Measurements from ENCODE around the gene PTPN1. TPM values are rescaled to one million over a fixed set of nuclear protein-coding genes. Genes with fewer than 3 reads are reported as not detected.

The PTPN1 gene
- total and polyA plus RNA-seq, 2 experiments from 2014 or later, result 16.9 to 26.4 TPM

DNA sequence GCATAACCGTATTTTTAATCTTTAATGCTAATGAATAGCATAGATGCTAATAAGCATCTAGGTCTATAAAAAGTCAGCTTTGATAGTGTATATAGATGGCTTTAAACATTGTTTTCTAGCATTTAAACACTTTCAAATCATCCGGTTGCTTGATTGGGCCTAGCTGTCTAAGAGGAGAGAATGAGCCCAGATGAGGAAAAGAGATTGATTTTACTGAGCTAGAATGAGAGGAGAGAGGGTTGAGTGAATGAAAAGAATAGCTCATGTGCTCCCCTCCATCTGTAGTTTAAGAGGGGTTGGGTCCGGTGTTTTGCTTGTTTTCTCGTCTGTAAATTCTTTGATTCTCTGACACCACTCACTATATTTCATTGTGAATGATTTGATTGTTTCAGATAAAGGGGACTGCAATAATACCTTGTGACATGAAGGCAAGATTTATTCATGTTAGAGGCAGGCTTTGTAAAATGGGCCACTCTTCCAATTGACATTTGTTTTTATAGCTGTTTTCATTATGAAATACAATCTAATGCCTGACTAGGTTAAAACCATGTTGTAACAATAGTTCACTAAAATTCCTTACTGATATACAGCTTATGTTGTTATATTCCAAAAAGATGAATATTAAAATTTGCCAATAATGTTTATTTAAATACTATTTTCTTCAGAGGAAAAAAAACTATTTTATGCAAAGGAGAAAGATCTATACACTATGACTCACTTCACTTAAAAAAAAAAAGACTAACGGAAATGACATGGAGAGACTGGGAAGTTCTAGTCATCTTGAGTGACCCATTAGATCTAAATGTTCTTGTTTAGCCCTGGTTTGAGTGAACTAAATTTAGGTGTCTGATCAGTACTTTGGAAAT lies 3.2 kb downstream of the PTPN1 start:
- Histone ChIP-seq H3K4me2 (no peak overlapping the region), H3K9me2 (ENCODE audit: insufficient read depth) (no peaks in the 10 kb centered on the region)

DNA sequence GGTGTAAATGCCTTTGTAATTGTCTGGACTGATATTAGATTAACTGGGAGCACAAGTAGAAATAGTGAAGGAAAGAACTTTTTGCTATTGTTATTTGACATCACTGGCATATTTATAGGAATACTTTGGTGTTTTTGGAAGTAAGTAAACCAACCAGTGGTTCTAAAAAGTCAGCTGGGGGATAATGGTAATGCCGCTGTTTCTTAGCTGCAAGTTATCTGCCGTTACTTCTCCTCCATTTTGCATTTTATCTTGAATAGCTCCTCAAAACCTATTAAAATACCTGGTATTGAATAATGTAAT lies 3.8 kb downstream of the PTPN1 start:
- Histone ChIP-seq H3K9me2 (ENCODE audit: insufficient read depth) (no peaks in the 10 kb centered on the region), H4K20me1 (replicated peaks; ENCODE audit: insufficient read depth) (peaks cover 38% of the 10 kb centered on the region)
- no peak for ATAC-seq

More for the DNA sequence above, 3.2 kb downstream of the PTPN1 start:
- Histone ChIP-seq H3K4me3 (no peak overlapping the region), H3K27ac (ENCODE audit: low read depth) (no peak overlapping the region), H3K36me3 (ENCODE audit: insufficient read depth) (no peaks in the 10 kb centered on the region), H3K27me3 (ENCODE audit: insufficient read depth) (no peaks in the 10 kb centered on the region), H3F3A (replicated peaks; ENCODE audit: low read depth) (no peaks in the 10 kb centered on the region), H4K20me1 (replicated peaks; ENCODE audit: insufficient read depth) (peaks cover 38% of the 10 kb centered on the region), H3K79me2 (replicated peaks; ENCODE audit: insufficient read depth) (peaks cover 79% of the 10 kb centered on the region), H2AFZ (no peak overlapping the region), H3K4me1 (ENCODE audit: insufficient read depth) (peaks cover 17% of the 10 kb centered on the region)
- H3K9me3 Mint-ChIP-seq, result no peaks in the 10 kb centered on the region
- peaks cover 5% of the 10 kb centered on the region for H3K27me3 Mint-ChIP-seq (ENCODE audit: insufficient read depth, low read depth, poor library complexity)
- H3K36me3 Mint-ChIP-seq (ENCODE audit: low read depth), result no peaks in the 10 kb centered on the region
- peaks cover 22% of the 10 kb centered on the region for H3K4me1 Mint-ChIP-seq
- no peak overlapping the region for H3K27ac Mint-ChIP-seq
- no peak for DNase-seq (ENCODE audit: low spot score)
- TF ChIP-seq CREB1 (CRISPR knock-in tag; IDR thresholded peaks at IDR 0.05; ENCODE audit: low read depth) (no peak), NANOG (IDR thresholded peaks at IDR 0.05; ENCODE audit: borderline replicate concordance) (no peak), ZNF114 (CRISPR knock-in tag; IDR thresholded peaks at IDR 0.05) (no peak), JUNB (IDR thresholded peaks at IDR 0.05; ENCODE audit: unreplicated experiment) (no peak), ZNF331 (CRISPR knock-in tag; IDR thresholded peaks at IDR 0.05; ENCODE audit: low read depth) (no peak), EZH2phosphoT487 (IDR thresholded peaks at IDR 0.05; ENCODE audit: unreplicated experiment) (no peak)
- TF ChIP-seq, protein P1, sequence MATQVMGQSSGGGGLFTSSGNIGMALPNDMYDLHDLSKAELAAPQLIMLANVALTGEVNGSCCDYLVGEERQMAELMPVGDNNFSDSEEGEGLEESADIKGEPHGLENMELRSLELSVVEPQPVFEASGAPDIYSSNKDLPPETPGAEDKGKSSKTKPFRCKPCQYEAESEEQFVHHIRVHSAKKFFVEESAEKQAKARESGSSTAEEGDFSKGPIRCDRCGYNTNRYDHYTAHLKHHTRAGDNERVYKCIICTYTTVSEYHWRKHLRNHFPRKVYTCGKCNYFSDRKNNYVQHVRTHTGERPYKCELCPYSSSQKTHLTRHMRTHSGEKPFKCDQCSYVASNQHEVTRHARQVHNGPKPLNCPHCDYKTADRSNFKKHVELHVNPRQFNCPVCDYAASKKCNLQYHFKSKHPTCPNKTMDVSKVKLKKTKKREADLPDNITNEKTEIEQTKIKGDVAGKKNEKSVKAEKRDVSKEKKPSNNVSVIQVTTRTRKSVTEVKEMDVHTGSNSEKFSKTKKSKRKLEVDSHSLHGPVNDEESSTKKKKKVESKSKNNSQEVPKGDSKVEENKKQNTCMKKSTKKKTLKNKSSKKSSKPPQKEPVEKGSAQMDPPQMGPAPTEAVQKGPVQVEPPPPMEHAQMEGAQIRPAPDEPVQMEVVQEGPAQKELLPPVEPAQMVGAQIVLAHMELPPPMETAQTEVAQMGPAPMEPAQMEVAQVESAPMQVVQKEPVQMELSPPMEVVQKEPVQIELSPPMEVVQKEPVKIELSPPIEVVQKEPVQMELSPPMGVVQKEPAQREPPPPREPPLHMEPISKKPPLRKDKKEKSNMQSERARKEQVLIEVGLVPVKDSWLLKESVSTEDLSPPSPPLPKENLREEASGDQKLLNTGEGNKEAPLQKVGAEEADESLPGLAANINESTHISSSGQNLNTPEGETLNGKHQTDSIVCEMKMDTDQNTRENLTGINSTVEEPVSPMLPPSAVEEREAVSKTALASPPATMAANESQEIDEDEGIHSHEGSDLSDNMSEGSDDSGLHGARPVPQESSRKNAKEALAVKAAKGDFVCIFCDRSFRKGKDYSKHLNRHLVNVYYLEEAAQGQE (IDR thresholded peaks at IDR 0.05; ENCODE audit: unreplicated experiment), result no peak
- TF ChIP-seq, protein P2, sequence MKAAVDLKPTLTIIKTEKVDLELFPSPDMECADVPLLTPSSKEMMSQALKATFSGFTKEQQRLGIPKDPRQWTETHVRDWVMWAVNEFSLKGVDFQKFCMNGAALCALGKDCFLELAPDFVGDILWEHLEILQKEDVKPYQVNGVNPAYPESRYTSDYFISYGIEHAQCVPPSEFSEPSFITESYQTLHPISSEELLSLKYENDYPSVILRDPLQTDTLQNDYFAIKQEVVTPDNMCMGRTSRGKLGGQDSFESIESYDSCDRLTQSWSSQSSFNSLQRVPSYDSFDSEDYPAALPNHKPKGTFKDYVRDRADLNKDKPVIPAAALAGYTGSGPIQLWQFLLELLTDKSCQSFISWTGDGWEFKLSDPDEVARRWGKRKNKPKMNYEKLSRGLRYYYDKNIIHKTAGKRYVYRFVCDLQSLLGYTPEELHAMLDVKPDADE (IDR thresholded peaks at IDR 0.05), result no peak
- no peak overlapping the region for H3K4me3 Mint-ChIP-seq
- no peak for ATAC-seq

More for the DNA sequence above, 3.8 kb downstream of the PTPN1 start:
- no peak overlapping the region for H3K4me3 Mint-ChIP-seq
- no peak overlapping the region for H3K27ac ChIP-seq (ENCODE audit: low read depth)
- peaks cover 5% of the 10 kb centered on the region for H3K27me3 Mint-ChIP-seq (ENCODE audit: insufficient read depth, low read depth, poor library complexity)
- no peaks in the 10 kb centered on the region for H3K36me3 ChIP-seq (ENCODE audit: insufficient read depth)
- H3F3A ChIP-seq (replicated peaks; ENCODE audit: low read depth), result no peaks in the 10 kb centered on the region
- H3K27ac Mint-ChIP-seq, result no peak overlapping the region
- H3K4me1 Mint-ChIP-seq, result peaks cover 20% of the 10 kb centered on the region
- H3K4me1 ChIP-seq (ENCODE audit: insufficient read depth), result peaks cover 13% of the 10 kb centered on the region
- H2AFZ ChIP-seq, result no peak overlapping the region
- peaks cover 85% of the 10 kb centered on the region for H3K79me2 ChIP-seq (replicated peaks; ENCODE audit: insufficient read depth)
- TF ChIP-seq ZNF114 (CRISPR knock-in tag; IDR thresholded peaks at IDR 0.05), result no peak
- TF ChIP-seq ZNF331 (CRISPR knock-in tag; IDR thresholded peaks at IDR 0.05; ENCODE audit: low read depth), result no peak
- TF ChIP-seq, protein P1 (IDR thresholded peaks at IDR 0.05; ENCODE audit: unreplicated experiment), result no peak
- no peak overlapping the region for H3K4me3 ChIP-seq
- H3K4me2 ChIP-seq, result no peak overlapping the region
- DNase-seq (ENCODE audit: low spot score), result no peak
- H3K9me3 Mint-ChIP-seq, result no peaks in the 10 kb centered on the region
- no peaks in the 10 kb centered on the region for H3K36me3 Mint-ChIP-seq (ENCODE audit: low read depth)
- no peaks in the 10 kb centered on the region for H3K27me3 ChIP-seq (ENCODE audit: insufficient read depth)

All from GM23338 (cell line).